GM19238 (cell line): ENCODE results near the gene GPR21.

Experiments used
- DNase-seq: peaks from one replicate; pipeline ENCODE4 v3.0.0; 2011; ENCODE audit warnings: low spot score; ENCODE audit not compliant: insufficient read length

The GPR21 gene

DNA sequence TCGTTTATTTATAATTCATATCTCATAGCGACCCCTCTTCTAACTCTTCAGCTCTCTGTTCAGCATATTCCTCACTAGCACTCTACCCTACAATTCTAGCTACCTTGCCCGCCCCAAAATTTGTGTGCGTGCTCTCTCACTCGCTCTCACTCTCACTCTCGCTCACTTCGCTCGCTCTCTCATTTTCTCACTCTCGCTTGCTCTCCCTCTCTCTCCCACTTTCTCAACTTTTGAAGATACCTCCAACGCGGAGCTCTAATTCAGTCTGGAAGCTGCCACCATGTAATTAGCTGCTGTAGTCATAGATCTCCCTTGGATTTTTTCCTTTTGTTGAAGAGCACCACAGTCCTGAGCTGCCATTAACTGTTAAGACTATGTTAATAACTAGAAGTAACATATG is 30.4 kb downstream of the GPR21 start:
- DNase-seq, result no peak

DNA sequence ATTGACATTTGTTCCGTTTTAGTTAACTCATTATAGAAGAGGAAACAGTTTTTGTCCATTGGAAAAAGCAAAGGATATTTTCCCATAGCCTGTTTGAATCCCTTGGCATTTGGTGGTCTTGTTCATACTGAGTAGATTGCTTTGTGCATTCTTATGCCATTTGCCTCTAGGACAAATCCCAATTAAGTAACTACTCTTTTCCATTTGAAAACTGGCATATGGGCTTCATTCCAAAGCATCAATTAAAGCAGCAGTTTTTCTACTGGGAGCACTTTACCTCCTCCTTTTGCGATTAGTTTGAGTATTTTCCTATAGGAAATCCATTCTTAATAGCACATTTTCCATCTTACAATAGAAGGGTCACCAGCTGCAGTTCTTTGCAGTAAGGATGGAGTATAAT is 31.2 kb downstream of the GPR21 start:
- no peak for DNase-seq

DNA sequence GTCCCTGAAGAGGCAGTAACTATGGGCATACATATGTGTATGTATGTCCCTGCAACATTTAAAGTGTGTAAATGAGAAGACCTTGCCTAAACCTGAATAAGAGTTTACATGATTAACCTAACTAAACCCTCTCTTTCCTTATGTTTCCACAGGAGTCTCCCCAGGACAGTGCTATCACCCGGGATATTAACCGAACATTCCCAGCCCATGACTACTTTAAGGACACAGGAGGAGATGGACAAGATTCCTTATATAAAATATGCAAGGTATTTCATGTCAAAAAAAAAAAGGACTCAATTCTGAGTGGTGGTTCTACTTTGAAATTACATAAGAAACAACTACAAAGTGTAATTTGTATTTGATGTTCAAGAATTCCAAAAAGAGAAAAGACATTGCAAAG is 31.7 kb downstream of the GPR21 start:
- DNase-seq, result no peak

DNA sequence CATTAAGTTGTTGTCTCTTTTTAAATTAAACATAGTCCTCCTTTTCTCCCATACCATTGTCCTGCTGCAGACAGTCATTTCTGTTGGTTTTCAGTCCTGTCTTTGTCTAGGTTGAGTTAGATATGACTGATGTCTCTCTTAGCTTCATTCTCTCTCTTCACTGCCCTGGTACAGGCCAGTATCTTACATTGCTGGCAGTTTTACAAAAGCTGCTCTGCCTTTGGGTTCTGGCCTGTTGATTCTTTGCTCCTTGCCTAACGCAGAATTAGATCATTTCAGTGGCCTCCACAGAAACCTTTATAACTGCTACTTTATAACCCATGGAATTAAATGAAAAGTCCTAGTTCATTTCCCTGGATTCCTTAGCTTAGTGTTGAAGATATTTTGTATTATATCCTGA is 33.7 kb downstream of the GPR21 start:
- no peak for DNase-seq

DNA sequence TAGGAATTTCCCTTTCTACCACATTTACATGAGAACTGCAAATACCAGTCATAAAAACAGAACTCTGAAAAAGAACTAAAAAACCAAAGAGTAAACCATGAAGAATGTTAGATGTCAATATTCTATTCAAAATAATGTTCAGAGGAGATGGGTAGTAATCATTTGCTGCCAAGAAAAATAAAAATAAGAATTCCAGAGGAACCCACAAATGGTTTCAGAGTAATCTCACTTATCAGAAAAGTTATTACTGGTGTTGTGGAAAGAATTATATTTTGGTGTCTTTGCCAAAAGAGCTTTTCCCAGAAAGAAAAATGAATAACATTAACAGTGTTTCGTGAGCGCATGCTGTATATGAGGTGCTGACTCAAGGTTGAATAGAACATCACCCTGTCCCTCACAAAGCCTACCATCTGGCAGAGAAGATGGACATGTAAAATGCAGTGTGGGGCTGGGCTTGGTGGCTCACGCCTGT is 35.6 kb downstream of the GPR21 start:
- DNase-seq, result no peak

DNA sequence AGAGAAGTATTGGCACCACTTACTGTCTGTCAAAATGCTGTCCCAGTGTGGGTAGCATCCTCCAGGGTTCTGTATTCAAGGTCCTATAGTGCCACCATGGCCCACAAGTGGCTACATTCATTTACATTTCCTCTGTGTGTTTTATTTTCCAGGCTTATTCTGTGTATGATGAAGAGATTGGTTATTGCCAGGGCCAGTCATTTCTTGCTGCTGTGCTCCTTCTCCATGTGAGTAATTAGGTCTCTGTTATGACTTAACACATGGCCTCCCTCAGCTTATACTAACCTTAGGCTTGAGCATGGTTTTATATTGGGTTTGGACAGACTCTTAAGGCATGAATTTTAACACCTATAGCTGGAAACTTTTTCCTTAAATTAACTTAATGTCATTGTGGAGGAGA is 36.7 kb downstream of the GPR21 start:
- no peak for DNase-seq

DNA sequence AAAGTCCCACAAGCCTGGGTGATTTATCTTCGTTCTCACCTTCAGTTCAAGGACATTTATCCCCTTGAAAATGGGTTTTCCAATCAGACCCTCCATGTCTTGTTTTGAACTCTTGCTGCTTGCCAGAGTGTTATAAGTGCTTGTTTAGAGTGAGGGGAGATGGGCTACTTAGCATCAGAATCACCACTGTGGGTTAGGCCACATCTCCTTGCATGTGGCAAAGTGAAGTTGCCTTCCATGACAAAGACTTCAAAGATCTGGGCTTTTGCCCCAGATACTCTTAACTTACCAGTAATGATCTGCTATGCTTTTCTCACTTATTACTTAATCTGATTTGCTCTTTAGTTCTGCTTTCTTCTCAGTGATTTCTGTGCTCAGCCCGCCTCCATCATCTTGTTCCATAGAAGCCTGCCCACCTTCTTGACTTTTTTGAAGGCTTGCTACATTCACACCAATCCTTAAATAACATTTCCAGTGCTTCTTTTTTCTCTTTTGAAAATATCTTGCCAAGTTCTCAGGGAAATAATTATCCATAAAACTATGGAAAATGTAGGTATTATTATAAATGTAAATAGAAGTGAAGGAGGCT is 39.0 kb downstream of the GPR21 start:
- DNase-seq, result no peak

DNA sequence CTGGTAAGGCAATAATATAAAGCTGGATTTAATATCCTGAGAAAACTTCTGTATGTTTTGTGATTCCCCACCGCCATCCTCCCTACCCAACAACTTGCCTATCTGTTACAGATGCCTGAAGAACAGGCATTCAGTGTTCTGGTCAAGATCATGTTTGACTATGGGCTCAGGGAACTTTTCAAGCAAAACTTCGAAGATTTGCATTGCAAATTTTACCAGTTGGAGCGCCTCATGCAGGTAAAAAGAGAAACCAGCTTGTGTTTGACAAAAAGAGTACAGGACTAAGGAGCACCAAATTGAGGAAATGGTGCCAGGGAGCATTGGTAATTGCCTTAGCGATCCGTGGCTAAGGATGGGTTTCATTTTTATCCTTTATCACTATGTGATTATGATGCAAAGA is 40.0 kb downstream of the GPR21 start:
- DNase-seq, result no peak

DNA sequence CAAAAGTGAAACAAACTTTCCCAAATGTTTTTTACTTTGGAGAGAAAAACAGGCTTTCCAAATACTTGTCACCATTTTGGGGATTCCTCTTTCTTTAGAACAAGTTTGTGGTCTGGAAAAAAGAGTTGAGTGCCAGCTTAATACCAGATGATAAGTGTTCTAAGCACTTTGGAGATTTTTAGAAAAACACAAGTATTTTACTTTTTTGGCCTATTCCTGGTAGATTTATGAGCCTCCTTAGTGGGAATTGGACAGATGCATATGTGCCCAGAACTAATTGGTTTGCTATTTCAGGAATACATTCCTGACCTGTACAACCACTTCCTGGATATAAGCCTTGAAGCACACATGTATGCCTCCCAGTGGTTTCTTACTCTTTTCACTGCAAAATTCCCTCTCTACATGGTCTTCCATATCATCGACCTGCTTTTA is 40.5 kb downstream of the GPR21 start:
- DNase-seq, result no peak

DNA sequence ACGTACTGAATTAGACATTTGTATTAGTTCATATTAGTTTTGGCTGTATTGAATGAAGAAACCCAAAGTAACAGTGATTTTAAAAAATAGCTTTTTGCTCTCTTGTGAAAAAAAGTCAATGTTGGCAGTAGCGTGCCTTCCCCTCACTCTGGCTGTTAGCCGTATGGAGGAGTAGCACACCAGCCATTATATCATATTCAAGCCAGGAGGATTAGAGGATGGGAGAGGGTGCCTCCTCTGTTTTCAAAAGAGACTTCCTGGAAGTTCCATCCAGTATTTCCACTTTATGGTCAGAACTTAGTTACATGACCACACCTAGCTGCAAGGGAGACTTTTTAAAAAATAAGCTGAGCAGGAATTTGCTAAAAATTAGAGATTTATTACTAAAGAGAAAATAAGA is 41.2 kb downstream of the GPR21 start:
- no peak for DNase-seq

DNA sequence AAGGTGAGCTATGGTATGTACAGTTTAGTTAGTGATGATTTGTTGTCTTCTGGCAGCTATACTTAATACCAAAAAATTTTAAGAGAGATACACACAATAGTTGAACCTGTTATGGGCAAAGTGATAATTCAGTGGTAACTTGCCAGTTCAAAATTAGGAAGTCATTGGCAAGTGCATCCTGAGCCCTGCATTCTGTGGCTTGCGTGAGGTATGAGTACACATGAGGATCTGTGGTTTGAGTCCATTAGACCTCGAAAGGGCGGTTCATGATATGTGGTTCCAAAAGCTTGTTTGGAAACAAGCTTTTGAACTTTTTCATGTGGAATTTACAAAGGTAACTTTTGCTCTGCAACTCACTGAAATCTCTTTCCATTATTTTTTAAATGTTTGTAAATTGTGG is 47.0 kb downstream of the GPR21 start:
- DNase-seq, result no peak

DNA sequence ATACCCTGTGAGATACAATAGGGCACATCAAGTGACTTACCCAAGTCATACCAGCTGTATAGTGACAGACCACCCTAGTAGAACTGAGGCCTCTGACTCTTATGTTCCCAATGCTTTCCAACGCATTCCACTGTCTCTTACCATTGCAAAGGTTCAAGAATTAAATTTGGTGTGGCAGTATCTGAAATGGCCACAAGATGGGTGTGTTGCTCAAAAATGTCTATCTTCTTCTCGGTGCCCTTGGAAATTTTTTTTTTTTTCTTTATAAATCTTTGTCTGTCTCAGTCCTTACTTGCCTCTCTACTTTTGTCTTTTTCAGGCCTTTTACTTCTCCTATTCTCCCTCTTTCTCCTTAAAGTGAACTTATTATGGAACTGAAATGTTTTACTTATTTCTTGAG is 48.4 kb downstream of the GPR21 start:
- DNase-seq, result no peak

DNA sequence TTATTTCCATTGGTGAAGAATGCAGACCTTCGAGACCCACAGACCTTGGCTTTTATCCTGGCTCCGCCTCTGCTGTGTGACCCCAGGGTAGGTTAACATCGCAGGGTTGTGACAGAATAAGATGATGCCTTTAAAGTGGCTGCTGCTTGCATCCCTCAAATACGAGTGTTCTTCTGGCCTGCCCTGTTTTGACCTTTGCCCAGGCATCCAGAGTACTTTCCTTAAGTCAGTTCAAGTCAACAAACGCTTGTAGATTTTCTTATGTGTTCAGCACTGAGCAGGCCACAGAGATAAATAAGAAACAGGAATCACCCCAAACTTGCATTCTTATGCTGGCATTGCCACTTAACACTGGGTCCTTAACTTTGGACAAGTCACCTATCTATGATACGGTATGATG is 50.2 kb downstream of the GPR21 start:
- no peak for DNase-seq

DNA sequence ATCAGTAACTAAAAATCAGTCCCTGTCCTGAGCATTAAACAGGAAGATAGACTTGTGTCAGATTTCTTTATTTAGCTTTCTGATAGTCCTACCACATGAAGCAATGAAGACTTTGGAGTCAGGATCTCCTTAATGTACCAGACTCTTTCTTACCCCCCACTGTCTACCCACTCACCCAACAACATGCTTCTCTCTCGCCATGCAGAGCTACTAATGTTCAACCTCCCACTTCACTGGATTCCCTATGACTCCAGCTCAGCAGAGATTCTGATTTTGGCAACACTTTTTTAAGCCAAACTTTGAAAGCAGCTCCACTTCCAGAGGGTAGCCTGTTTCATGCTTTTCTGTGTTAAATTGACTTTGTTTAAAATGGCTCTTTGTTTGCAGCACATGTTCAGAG is 50.8 kb downstream of the GPR21 start:
- DNase-seq, result no peak
